ENCODE measurements around the gene ETV6. TPM values are rescaled to one million over a fixed set of nuclear protein-coding genes. Genes with fewer than 3 reads are reported as not detected.

Gene ETV6
- total RNA-seq, 6 donors from 2014 or later, result 22.2 to 93.2 (median 37.5) TPM

GRCh38 chr12:11886339-11886738 lies 236.9 kb downstream of the ETV6 start:
- H3K27ac ChIP-seq, result peak overlapping the region in 1 of 4 donors; percentile 68
- DNase-seq, result no peak
- peaks cover 13 to 65% (median 18%) of the 10 kb centered on the region in 4 donors for H3K36me3 ChIP-seq
- H3K9me3 ChIP-seq, result no peaks in the 10 kb centered on the region
- no peak for ATAC-seq (ENCODE audit: low FRiP score in 2 of 2)
- H3K27me3 ChIP-seq, result no peaks in the 10 kb centered on the region
- TF ChIP-seq CTCF (IDR thresholded peaks at IDR 0.05), result no peak
- peaks cover 16 to 21% (median 18%) of the 10 kb centered on the region in 4 donors for H3K4me1 ChIP-seq
- no peak overlapping the region for H3K4me3 ChIP-seq
- 91 to 94% methylated on average over 3 of the region's 3 CpGs for WGBS, 2 donors

DNA sequence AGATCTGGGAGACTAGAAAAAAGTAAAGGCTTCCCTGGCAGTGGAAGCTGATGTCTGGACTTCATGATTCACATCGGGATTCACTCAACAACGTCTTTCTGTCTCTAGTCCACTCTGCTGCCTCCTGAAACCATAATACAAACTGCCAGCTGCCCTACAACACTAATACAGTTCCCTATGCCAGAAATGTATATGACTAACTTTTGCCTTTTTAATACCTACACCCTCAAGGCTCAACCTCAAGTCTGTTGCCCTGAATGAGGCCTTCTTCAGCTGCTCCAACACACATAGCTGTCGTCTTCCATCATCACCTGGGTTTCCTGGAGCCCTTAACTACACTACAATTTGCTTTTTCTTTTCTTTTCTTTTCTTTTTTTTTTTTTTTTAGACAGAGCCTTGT lies 238.6 kb downstream of the ETV6 start:
- H3K27ac ChIP-seq, result no peak overlapping the region

GRCh38 chr12:11891346-11891745 lies 241.9 kb downstream of the ETV6 start:
- ATAC-seq (ENCODE audit: low FRiP score in 2 of 2) (peak in 1 of 2 donors; percentile 19), DNase-seq (no peak)
- whole genome bisulfite sequencing, 2 donors, result 67 to 83% methylated on average over 4 of the region's 4 CpGs
- TF ChIP-seq POLR2AphosphoS5 (IDR thresholded peaks at IDR 0.05) (no peak), EP300 (IDR thresholded peaks at IDR 0.05) (no peak), POLR2A (IDR thresholded peaks at IDR 0.05) (no peak), CTCF (IDR thresholded peaks at IDR 0.05) (no peak)
- H3K36me3 ChIP-seq, result peaks cover 16 to 64% (median 27%) of the 10 kb centered on the region in 4 donors
- H3K27me3 ChIP-seq, result no peaks in the 10 kb centered on the region
- peaks cover 0 to 5% (median 0%) of the 10 kb centered on the region in 4 donors for H3K4me1 ChIP-seq
- peak overlapping the region in 1 of 4 donors; percentile 7 for H3K27ac ChIP-seq
- no peak overlapping the region for H3K4me3 ChIP-seq
- no peaks in the 10 kb centered on the region for H3K9me3 ChIP-seq

More for the DNA sequence above, 238.6 kb downstream of the ETV6 start:
- DNase-seq (no peak), ATAC-seq (ENCODE audit: low FRiP score in 2 of 2) (no peak)
- H3K36me3 ChIP-seq, result peaks cover 16 to 82% (median 25%) of the 10 kb centered on the region in 4 donors
- TF ChIP-seq EP300 (IDR thresholded peaks at IDR 0.05), result no peak
- no peak for TF ChIP-seq CTCF (IDR thresholded peaks at IDR 0.05)
- no peak for TF ChIP-seq POLR2AphosphoS5 (IDR thresholded peaks at IDR 0.05)
- no peak for TF ChIP-seq POLR2A (IDR thresholded peaks at IDR 0.05)
- WGBS, 2 donors, result 94 to 95% methylated on average over 3 of the region's 3 CpGs
- no peak overlapping the region for H3K4me3 ChIP-seq
- H3K27me3 ChIP-seq, result no peaks in the 10 kb centered on the region
- H3K4me1 ChIP-seq, result peaks cover 17 to 22% (median 20%) of the 10 kb centered on the region in 4 donors
- H3K9me3 ChIP-seq, result no peaks in the 10 kb centered on the region

DNA sequence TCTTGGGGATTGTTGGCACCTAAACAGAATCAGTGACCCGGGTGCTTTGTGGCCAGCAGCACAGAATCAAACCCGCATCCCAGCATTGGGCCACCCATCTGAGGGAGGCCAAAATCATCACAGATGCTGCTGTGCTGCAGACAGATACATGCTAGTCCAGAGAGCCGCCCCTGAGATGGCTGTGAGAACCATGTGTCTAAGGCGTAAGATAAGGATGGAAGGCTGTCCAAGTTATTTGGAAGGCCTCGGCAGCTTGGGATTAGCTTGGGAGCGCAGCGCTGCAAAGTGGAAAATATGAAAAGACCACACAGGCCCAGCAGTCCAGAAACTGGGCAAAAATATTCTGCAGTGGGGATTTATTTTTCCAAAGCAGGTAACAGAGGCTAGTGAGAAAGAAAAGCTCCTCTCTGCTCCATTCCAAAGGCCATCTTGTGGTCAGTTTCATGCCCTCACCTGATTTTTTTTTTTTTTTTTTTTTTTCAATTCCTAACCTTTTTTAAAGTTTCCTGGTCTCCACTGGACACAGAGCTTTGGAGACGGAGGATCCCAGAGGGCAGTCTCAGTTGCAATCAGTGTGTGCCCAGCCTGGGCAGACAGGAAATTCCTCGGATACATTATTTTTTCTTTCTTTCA lies 242.4 kb downstream of the ETV6 start:
- H3K4me1 ChIP-seq, result peaks cover 0 to 5% (median 0%) of the 10 kb centered on the region in 4 donors
- no peak overlapping the region for H3K4me3 ChIP-seq
- ATAC-seq (ENCODE audit: low FRiP score in 2 of 2) (peak in 1 of 2 donors; percentile 62), DNase-seq (no peak)
- H3K27ac ChIP-seq, result no peak overlapping the region
- 81 to 91% methylated on average over 9 of the region's 9 CpGs for WGBS, 2 donors
- peaks cover 16 to 59% (median 27%) of the 10 kb centered on the region in 4 donors for H3K36me3 ChIP-seq
- no peaks in the 10 kb centered on the region for H3K9me3 ChIP-seq
- H3K27me3 ChIP-seq, result no peaks in the 10 kb centered on the region
- peak in 1 of 6 experiments; percentile 12 for TF ChIP-seq CTCF (IDR thresholded peaks at IDR 0.05)
- TF ChIP-seq POLR2AphosphoS5 (IDR thresholded peaks at IDR 0.05), result no peak

DNA sequence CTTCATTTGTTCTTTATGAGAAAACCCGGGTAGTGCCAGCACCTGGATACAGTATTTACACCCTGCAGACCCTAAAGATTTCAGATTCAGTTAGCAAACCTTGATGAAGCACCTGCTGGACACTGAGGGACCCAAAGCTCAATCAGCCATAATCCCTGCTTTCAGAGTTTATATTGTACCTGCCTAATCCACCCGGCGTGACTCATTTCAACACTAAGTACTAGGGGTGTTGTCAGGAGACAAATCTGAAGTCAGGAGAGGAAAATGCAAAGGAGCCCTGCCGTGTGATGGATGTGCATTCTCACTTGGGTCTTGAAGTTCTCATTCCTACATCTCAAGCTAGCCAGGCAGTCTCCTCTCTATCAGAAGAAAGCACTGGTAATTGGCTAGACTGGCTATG lies 244.5 kb downstream of the ETV6 start:
- Histone ChIP-seq H3K36me3 (peaks cover 10 to 40% (median 15%) of the 10 kb centered on the region in 4 donors), H3K4me3 (no peak overlapping the region), H3K27ac (no peak overlapping the region), H3K9me3 (no peaks in the 10 kb centered on the region), H3K4me1 (peaks cover 0 to 5% (median 0%) of the 10 kb centered on the region in 4 donors), H3K27me3 (no peaks in the 10 kb centered on the region)
- WGBS, 2 donors, result 92 to 95% methylated on average over 4 of the region's 4 CpGs
- ATAC-seq (ENCODE audit: low FRiP score in 2 of 2), result no peak
- no peak for DNase-seq
- TF ChIP-seq POLR2A (IDR thresholded peaks at IDR 0.05) (no peak), POLR2AphosphoS5 (IDR thresholded peaks at IDR 0.05) (no peak), CTCF (IDR thresholded peaks at IDR 0.05) (no peak), EP300 (IDR thresholded peaks at IDR 0.05) (no peak)

Measured in upper lobe of left lung (tissue), 6 donors.